Cardiac fibroblast (primary cell): Measurements from ENCODE around the gene PCDHGC3.

Experiments
- DNase-seq, 2 donors: peaks; one replicate each; pipeline versions ENCODE4 v3.0.0 to v3.0.0-alpha.2; 2010; ENCODE audit warnings: low read depth in 2 of 2
- H3K4me3 ChIP-seq, 2 donors: replicated peaks in 1 of 2; 1 replicate in 1 of 2; 2 replicates in 1 of 2; pipeline ENCODE4 v1.5.1; 2011; ENCODE audit warnings: low read depth in 2 of 2, low read length in 2 of 2, mild to moderate bottlenecking in 2 of 2, moderate library complexity in 1 of 2
- CTCF ChIP-seq: IDR thresholded peaks from one replicate; pipeline ENCODE4 v1.5.1; 2011; ENCODE audit warnings: low read depth, mild to moderate bottlenecking, low read length, inconsistent platforms

The PCDHGC3 gene

GRCh38 chr5:141494761-141495452 lies 19.1 kb downstream of the PCDHGC3 start:
- no peak for DNase-seq
- no peak for TF ChIP-seq CTCF

GRCh38 chr5:141495453-141495811 lies 19.7 kb downstream of the PCDHGC3 start:
- no peak overlapping the region for H3K4me3 ChIP-seq
- no peak for TF ChIP-seq CTCF
- DNase-seq: no peak

More at GRCh38 chr5:141494761-141495452, 19.1 kb downstream of the PCDHGC3 start:
- H3K4me3 ChIP-seq: no peak overlapping the region

GRCh38 chr5:141496038-141496437 lies 20.3 kb downstream of the PCDHGC3 start:
- DNase-seq: peak in 1 of 2 donors; percentile 62
- no peak for TF ChIP-seq CTCF
- H3K4me3 ChIP-seq: no peak overlapping the region

- DNase-seq: no peak
- TF ChIP-seq CTCF: no peak
- no peak overlapping the region for H3K4me3 ChIP-seq
These were observed 26.0 kb downstream of the PCDHGC3 start for GRCh38 chr5:141501761-141502160.

- H3K4me3 ChIP-seq: no peak overlapping the region
- DNase-seq: no peak
- no peak for TF ChIP-seq CTCF
These were observed 27.9 kb downstream of the PCDHGC3 start for GRCh38 chr5:141503681-141504080.

- no peak for TF ChIP-seq CTCF
- DNase-seq: no peak
- H3K4me3 ChIP-seq: no peak overlapping the region
These were observed 28.4 kb downstream of the PCDHGC3 start for GRCh38 chr5:141504216-141504615.
